ENCODE measurements around the gene PRKAG3. TPM values are rescaled to one million over a fixed set of nuclear protein-coding genes. Genes with fewer than 3 reads are reported as not detected.

Gene PRKAG3
- total RNA-seq, 1 experiment from 2014 or later: not detected

DNA sequence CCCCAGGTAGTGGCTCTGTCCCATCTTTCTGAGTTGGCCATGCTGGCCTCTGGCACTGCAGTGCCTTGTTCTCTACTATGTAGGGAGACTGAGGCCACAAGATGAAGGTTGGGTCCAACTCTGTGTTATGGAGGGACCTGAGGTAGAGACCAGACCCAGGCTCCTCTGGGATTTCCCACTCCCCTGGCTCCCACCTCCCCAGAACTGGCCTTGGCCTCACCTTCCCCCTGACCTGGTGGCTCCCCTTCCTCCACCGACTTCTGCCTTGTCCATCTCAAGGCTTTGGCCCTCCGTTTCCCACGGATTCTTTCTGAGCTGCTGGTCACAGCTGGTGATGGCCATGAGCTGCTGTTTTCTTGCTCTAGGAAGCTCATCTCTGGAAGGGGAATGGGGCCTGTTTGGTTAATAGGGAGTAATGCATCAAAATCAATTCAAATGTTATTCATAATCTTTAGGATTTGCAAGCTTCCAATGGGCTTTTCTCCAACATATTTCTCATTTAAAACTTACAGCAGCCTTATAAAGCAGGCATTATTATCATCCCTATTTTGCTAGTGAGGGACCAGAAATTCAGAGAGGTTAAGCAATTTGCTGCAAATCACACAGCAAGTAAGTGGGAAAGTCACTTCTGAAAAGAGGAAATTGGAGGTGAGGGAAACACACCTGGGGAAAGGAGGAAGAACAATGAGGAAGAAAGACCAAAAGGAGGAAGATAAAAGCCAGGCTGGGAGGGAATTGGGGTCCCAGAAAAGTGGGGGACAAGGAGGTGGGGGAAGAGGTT lies 887 bp downstream of the PRKAG3 start:
- POLR2A ChIA-PET: interaction anchor here (0.6 kb wide), 1 partner anchor 29 kb away, joined by 5 read pairs; no protein-coding TSS in a partner anchor
- Mint-ChIP-seq H3K27ac (no peak overlapping the region), H3K4me1 (no peaks in the 10 kb centered on the region), H3K27me3 (ENCODE audit: low read depth) (peaks cover 5% of the 10 kb centered on the region), H3K36me3 (no peaks in the 10 kb centered on the region), H3K4me3 (no peak overlapping the region), H3K9me3 (no peaks in the 10 kb centered on the region)
- ATAC-seq (no peak), DNase-seq (ENCODE audit: low spot score) (no peak)
- TF ChIP-seq, protein P1, sequence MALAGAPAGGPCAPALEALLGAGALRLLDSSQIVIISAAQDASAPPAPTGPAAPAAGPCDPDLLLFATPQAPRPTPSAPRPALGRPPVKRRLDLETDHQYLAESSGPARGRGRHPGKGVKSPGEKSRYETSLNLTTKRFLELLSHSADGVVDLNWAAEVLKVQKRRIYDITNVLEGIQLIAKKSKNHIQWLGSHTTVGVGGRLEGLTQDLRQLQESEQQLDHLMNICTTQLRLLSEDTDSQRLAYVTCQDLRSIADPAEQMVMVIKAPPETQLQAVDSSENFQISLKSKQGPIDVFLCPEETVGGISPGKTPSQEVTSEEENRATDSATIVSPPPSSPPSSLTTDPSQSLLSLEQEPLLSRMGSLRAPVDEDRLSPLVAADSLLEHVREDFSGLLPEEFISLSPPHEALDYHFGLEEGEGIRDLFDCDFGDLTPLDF (CRISPR knock-in tag; IDR thresholded peaks at IDR 0.05): no peak
- TF ChIP-seq, protein P2, sequence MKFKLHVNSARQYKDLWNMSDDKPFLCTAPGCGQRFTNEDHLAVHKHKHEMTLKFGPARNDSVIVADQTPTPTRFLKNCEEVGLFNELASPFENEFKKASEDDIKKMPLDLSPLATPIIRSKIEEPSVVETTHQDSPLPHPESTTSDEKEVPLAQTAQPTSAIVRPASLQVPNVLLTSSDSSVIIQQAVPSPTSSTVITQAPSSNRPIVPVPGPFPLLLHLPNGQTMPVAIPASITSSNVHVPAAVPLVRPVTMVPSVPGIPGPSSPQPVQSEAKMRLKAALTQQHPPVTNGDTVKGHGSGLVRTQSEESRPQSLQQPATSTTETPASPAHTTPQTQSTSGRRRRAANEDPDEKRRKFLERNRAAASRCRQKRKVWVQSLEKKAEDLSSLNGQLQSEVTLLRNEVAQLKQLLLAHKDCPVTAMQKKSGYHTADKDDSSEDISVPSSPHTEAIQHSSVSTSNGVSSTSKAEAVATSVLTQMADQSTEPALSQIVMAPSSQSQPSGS (CRISPR knock-in tag; IDR thresholded peaks at IDR 0.05; ENCODE audit: borderline replicate concordance, low read depth): no peak
- TF ChIP-seq SMAD3 (CRISPR knock-in tag; IDR thresholded peaks at IDR 0.05; ENCODE audit: borderline replicate concordance) (no peak), ZNF219 (CRISPR knock-in tag; IDR thresholded peaks at IDR 0.05; ENCODE audit: borderline replicate concordance) (no peak), RELA (CRISPR knock-in tag; IDR thresholded peaks at IDR 0.05; ENCODE audit: borderline replicate concordance) (no peak), TP53 (CRISPR knock-in tag; IDR thresholded peaks at IDR 0.05) (no peak), ZNF263 (CRISPR knock-in tag; IDR thresholded peaks at IDR 0.05; ENCODE audit: low read depth) (no peak), EMX1 (CRISPR knock-in tag; IDR thresholded peaks at IDR 0.05) (no peak), HMGA2 (CRISPR knock-in tag; IDR thresholded peaks at IDR 0.05) (no peak), ZNF423 (CRISPR knock-in tag; IDR thresholded peaks at IDR 0.05) (no peak)
- TF ChIP-seq, protein P3, sequence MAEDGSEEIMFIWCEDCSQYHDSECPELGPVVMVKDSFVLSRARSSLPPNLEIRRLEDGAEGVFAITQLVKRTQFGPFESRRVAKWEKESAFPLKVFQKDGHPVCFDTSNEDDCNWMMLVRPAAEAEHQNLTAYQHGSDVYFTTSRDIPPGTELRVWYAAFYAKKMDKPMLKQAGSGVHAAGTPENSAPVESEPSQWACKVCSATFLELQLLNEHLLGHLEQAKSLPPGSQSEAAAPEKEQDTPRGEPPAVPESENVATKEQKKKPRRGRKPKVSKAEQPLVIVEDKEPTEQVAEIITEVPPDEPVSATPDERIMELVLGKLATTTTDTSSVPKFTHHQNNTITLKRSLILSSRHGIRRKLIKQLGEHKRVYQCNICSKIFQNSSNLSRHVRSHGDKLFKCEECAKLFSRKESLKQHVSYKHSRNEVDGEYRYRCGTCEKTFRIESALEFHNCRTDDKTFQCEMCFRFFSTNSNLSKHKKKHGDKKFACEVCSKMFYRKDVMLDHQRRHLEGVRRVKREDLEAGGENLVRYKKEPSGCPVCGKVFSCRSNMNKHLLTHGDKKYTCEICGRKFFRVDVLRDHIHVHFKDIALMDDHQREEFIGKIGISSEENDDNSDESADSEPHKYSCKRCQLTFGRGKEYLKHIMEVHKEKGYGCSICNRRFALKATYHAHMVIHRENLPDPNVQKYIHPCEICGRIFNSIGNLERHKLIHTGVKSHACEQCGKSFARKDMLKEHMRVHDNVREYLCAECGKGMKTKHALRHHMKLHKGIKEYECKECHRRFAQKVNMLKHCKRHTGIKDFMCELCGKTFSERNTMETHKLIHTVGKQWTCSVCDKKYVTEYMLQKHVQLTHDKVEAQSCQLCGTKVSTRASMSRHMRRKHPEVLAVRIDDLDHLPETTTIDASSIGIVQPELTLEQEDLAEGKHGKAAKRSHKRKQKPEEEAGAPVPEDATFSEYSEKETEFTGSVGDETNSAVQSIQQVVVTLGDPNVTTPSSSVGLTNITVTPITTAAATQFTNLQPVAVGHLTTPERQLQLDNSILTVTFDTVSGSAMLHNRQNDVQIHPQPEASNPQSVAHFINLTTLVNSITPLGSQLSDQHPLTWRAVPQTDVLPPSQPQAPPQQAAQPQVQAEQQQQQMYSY (CRISPR knock-in tag; IDR thresholded peaks at IDR 0.05): no peak
- TF ChIP-seq, protein P4, sequence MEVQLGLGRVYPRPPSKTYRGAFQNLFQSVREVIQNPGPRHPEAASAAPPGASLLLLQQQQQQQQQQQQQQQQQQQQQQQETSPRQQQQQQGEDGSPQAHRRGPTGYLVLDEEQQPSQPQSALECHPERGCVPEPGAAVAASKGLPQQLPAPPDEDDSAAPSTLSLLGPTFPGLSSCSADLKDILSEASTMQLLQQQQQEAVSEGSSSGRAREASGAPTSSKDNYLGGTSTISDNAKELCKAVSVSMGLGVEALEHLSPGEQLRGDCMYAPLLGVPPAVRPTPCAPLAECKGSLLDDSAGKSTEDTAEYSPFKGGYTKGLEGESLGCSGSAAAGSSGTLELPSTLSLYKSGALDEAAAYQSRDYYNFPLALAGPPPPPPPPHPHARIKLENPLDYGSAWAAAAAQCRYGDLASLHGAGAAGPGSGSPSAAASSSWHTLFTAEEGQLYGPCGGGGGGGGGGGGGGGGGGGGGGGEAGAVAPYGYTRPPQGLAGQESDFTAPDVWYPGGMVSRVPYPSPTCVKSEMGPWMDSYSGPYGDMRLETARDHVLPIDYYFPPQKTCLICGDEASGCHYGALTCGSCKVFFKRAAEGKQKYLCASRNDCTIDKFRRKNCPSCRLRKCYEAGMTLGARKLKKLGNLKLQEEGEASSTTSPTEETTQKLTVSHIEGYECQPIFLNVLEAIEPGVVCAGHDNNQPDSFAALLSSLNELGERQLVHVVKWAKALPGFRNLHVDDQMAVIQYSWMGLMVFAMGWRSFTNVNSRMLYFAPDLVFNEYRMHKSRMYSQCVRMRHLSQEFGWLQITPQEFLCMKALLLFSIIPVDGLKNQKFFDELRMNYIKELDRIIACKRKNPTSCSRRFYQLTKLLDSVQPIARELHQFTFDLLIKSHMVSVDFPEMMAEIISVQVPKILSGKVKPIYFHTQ (CRISPR knock-in tag; IDR thresholded peaks at IDR 0.05): no peak
- TF ChIP-seq, protein P5, sequence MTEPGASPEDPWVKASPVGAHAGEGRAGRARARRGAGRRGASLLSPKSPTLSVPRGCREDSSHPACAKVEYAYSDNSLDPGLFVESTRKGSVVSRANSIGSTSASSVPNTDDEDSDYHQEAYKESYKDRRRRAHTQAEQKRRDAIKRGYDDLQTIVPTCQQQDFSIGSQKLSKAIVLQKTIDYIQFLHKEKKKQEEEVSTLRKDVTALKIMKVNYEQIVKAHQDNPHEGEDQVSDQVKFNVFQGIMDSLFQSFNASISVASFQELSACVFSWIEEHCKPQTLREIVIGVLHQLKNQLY (CRISPR knock-in tag; IDR thresholded peaks at IDR 0.05): no peak
- CTCF ChIA-PET: interaction anchor here (1.7 kb wide), 1 partner anchor 17 kb away, joined by 8 read pairs; no protein-coding TSS in a partner anchor

DNA sequence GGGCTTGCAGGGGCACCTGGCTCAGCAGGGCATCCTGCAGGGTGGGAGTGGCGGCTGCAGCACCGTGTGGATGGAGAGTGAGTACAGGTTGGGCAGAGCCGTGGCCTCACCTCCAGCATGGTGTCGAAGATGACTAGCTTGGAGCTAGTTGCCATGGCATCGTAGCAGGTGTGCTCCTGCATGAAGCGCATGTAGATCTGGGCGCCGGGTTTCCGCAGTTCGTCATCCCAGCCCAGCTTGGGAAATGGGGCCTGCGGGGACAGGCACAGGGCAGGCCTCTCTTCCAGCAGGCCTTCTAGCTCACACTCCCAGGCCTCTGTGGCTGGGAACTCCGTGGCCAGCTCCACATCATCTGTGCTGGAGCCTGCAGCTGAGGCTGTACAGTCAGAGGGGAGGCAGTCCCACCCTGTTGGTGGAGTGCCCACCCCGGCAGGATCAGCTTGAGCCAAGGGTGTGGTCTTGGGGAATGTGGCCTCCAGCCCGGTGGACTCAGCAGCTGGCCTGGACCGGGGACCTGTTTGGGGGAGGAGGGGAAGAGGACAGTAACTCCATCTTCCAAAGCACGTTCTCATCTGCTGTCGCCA lies 1.6 kb downstream of the PRKAG3 start:
- CTCF ChIA-PET: interaction anchor here (1.7 kb wide), 1 partner anchor 17 kb away, joined by 8 read pairs; no protein-coding TSS in a partner anchor
- H3K9me3 Mint-ChIP-seq: no peaks in the 10 kb centered on the region
- H3K27me3 Mint-ChIP-seq (ENCODE audit: low read depth): peaks cover 5% of the 10 kb centered on the region
- POLR2A ChIA-PET: interaction anchor here (0.6 kb wide), 1 partner anchor 28 kb away, joined by 5 read pairs; no protein-coding TSS in a partner anchor
- ATAC-seq: no peak
- no peaks in the 10 kb centered on the region for H3K36me3 Mint-ChIP-seq
- H3K4me1 Mint-ChIP-seq: no peaks in the 10 kb centered on the region
- DNase-seq (ENCODE audit: low spot score): no peak
- no peak overlapping the region for H3K27ac Mint-ChIP-seq
- H3K4me3 Mint-ChIP-seq: no peak overlapping the region
- TF ChIP-seq FOXK1 (CRISPR knock-in tag; IDR thresholded peaks at IDR 0.05) (no peak), SMAD4 (CRISPR knock-in tag; IDR thresholded peaks at IDR 0.05) (no peak), MXD4 (CRISPR knock-in tag; IDR thresholded peaks at IDR 0.05; ENCODE audit: borderline replicate concordance) (no peak), HMGA2 (CRISPR knock-in tag; IDR thresholded peaks at IDR 0.05) (no peak)
- TF ChIP-seq, protein P6, sequence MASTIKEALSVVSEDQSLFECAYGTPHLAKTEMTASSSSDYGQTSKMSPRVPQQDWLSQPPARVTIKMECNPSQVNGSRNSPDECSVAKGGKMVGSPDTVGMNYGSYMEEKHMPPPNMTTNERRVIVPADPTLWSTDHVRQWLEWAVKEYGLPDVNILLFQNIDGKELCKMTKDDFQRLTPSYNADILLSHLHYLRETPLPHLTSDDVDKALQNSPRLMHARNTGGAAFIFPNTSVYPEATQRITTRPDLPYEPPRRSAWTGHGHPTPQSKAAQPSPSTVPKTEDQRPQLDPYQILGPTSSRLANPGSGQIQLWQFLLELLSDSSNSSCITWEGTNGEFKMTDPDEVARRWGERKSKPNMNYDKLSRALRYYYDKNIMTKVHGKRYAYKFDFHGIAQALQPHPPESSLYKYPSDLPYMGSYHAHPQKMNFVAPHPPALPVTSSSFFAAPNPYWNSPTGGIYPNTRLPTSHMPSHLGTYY (CRISPR knock-in tag; IDR thresholded peaks at IDR 0.05): no peak
- TF ChIP-seq, protein P7, sequence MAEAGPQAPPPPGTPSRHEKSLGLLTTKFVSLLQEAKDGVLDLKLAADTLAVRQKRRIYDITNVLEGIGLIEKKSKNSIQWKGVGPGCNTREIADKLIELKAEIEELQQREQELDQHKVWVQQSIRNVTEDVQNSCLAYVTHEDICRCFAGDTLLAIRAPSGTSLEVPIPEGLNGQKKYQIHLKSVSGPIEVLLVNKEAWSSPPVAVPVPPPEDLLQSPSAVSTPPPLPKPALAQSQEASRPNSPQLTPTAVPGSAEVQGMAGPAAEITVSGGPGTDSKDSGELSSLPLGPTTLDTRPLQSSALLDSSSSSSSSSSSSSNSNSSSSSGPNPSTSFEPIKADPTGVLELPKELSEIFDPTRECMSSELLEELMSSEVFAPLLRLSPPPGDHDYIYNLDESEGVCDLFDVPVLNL (CRISPR knock-in tag; IDR thresholded peaks at IDR 0.05; ENCODE audit: borderline replicate concordance, low read depth): no peak

All from WTC11 (cell line).